H1 (cell line): Measurements from ENCODE around the gene RNF151. TPM values are rescaled to one million over a fixed set of nuclear protein-coding genes. Genes with fewer than 3 reads are reported as not detected.
"Not testable (repeated sequence)": the region's sequence is repeated elsewhere in the genome, so short reads cannot be mapped to it uniquely, and the experiment has no call there.

Experiments
- CTCF ChIA-PET: fragments of 300-600 bp; sonication (Branson Sonifier 250); formaldehyde crosslinking; loops from one replicate; lab custom pipeline; 2021; ENCODE audit not compliant: partially characterized antibody; lab: Charles Lee
- POLR2A ChIA-PET: fragments of 300-600 bp; sonication (Branson Sonifier 250); formaldehyde crosslinking; loops from one replicate; lab custom pipeline; 2021; ENCODE audit warnings: inconsistent platforms; ENCODE audit not compliant: partially characterized antibody; lab: Charles Lee
- DNase-seq, 2 experiments: peaks; one replicate each; pipeline versions ENCODE4 v3.0.0 to v3.0.0-alpha.2; 2010 to 2022; ENCODE audit warnings: low spot score in 2 of 2, low read depth in 1 of 2, mixed read lengths in 1 of 2
- FAIRE-seq: peaks from 2 replicates; lab custom pipeline; 2011; peaks lifted over from hg19 to GRCh38; lab: Jason Lieb, UNC
- H2AFZ ChIP-seq: 2 replicates; pipeline ENCODE4 v1.8.1; 2012; ENCODE audit warnings: low read length, inconsistent platforms
- H2AK5ac ChIP-seq: 2 replicates; pipeline ENCODE4 v1.6.1; 2013; ENCODE audit warnings: low read depth, low read length
- H2BK120ac ChIP-seq: replicated peaks from 2 replicates; pipeline ENCODE3; 2013; ENCODE audit warnings: low read depth, low read length, inconsistent platforms
- H2BK12ac ChIP-seq: 2 replicates; pipeline ENCODE4 v1.6.1; 2013; ENCODE audit warnings: low read depth, low read length
- H2BK15ac ChIP-seq: 2 replicates; pipeline ENCODE4 v1.6.1; 2013; ENCODE audit warnings: low read length
- H2BK20ac ChIP-seq: 2 replicates; pipeline ENCODE4 v1.6.1; 2013; ENCODE audit warnings: low read length
- H2BK5ac ChIP-seq: 2 replicates; pipeline ENCODE4 v1.6.1; 2013; ENCODE audit warnings: low read depth, low read length
- H3K14ac ChIP-seq: 2 replicates; pipeline ENCODE4 v1.6.1; 2013; ENCODE audit warnings: inconsistent platforms; ENCODE audit not compliant: insufficient read length
- H3K18ac ChIP-seq: 2 replicates; pipeline ENCODE4 v1.6.1; 2013; ENCODE audit warnings: low read length; ENCODE audit errors: extremely low read depth
- H3K23ac ChIP-seq: 2 replicates; pipeline ENCODE4 v1.6.1; 2013; ENCODE audit warnings: inconsistent platforms; ENCODE audit not compliant: insufficient read length
- H3K23me2 ChIP-seq: 2 replicates; pipeline ENCODE4 v1.6.1; 2013; ENCODE audit warnings: low read depth, low read length
- H3K27ac ChIP-seq: 2 replicates; pipeline ENCODE4 v1.6.1; 2011; ENCODE audit warnings: low read depth, low read length, inconsistent platforms
- H3K27me3 ChIP-seq, 4 experiments: replicated peaks in 1 of 4; 1 replicate in 1 of 4; 2 replicates in 3 of 4; pipeline versions ENCODE4 v1.6.1 to v1.8.1; 2011 to 2013; ENCODE audit warnings: low read length in 3 of 4, mild to moderate bottlenecking in 3 of 4, inconsistent platforms in 2 of 4, mixed read lengths in 2 of 4, moderate library complexity in 1 of 4; ENCODE audit not compliant: control insufficient read depth in 3 of 4, insufficient read depth in 3 of 4; ENCODE audit errors: extremely low read depth in 1 of 4
- H3K36me3 ChIP-seq, 4 experiments: 2 replicates each; pipeline versions ENCODE4 v1.6.1 to v1.8.1; 2011 to 2013; ENCODE audit warnings: mild to moderate bottlenecking in 4 of 4, low read length in 3 of 4, moderate library complexity in 2 of 4, control low read depth in 1 of 4, inconsistent platforms in 1 of 4; ENCODE audit not compliant: insufficient read depth in 4 of 4, control insufficient read depth in 2 of 4
- H3K4ac ChIP-seq: replicated peaks from 2 replicates; pipeline ENCODE3; 2013; ENCODE audit warnings: low read length, low read depth, mixed read lengths, inconsistent platforms; ENCODE audit not compliant: insufficient read length
- H3K4me1 ChIP-seq, 4 experiments: replicated peaks in 1 of 4; 1 replicate in 1 of 4; 2 replicates in 3 of 4; pipeline versions ENCODE4 v1.6.1 to v1.8.1; 2011 to 2013; ENCODE audit warnings: low read length in 3 of 4, inconsistent platforms in 2 of 4, mixed read lengths in 1 of 4; ENCODE audit not compliant: insufficient read depth in 4 of 4, control insufficient read depth in 3 of 4
- H3K4me2 ChIP-seq, 2 experiments: 2 replicates each; pipeline versions ENCODE4 v1.6.1 to v1.8.1; 2011 to 2013; ENCODE audit warnings: low read depth in 2 of 2, low read length in 2 of 2, control low read depth in 1 of 2, inconsistent platforms in 1 of 2, mild to moderate bottlenecking in 1 of 2; ENCODE audit not compliant: insufficient read depth in 1 of 2
- H3K4me3 ChIP-seq, 4 experiments: fragments of 200-600, 300-600 bp in 1 of 4; sonication (generic), shearing (Covaris generic), sonication (Bioruptor Twin) in 1 of 4; 2 replicates each; pipeline versions ENCODE4 v1.5.1 to v1.8.1; 2011 to 2016; ENCODE audit warnings: low read length in 4 of 4, low read depth in 3 of 4, control low read depth in 2 of 4, inconsistent platforms in 2 of 4, mild to moderate bottlenecking in 2 of 4, mixed read lengths in 1 of 4, moderate library complexity in 1 of 4; ENCODE audit not compliant: insufficient read depth in 2 of 4; ENCODE audit errors: extremely low read depth in 1 of 4
- H3K56ac ChIP-seq: replicated peaks from 2 replicates; pipeline ENCODE3; 2013; ENCODE audit warnings: low read depth, mild to moderate bottlenecking, mixed read lengths, low read length, inconsistent platforms; ENCODE audit not compliant: insufficient read length
- H3K79me1 ChIP-seq: 2 replicates; pipeline ENCODE4 v1.6.1; 2013; ENCODE audit warnings: low read depth, low read length, control low read depth
- H3K79me2 ChIP-seq, 2 experiments: 2 replicates each; pipeline versions ENCODE4 v1.6.1 to v1.8.1; 2012 to 2013; ENCODE audit warnings: low read length in 2 of 2, mild to moderate bottlenecking in 2 of 2, inconsistent platforms in 1 of 2; ENCODE audit not compliant: insufficient read depth in 2 of 2, control insufficient read depth in 1 of 2
- H3K9ac ChIP-seq, 4 experiments: replicated peaks in 1 of 4; 1 replicate in 1 of 4; 2 replicates in 3 of 4; pipeline versions ENCODE4 v1.6.1 to v1.8.1; 2011 to 2013; ENCODE audit warnings: low read depth in 3 of 4, low read length in 3 of 4, control low read depth in 2 of 4, mild to moderate bottlenecking in 2 of 4, moderate library complexity in 2 of 4, inconsistent platforms in 1 of 4; ENCODE audit errors: extremely low read depth in 1 of 4
- H3K9me3 ChIP-seq, 2 experiments: 2 replicates each; pipeline versions ENCODE4 v1.6.1 to v1.8.1; 2012 to 2013; ENCODE audit warnings: mild to moderate bottlenecking in 2 of 2, moderate library complexity in 2 of 2, control low read depth in 1 of 2, inconsistent platforms in 1 of 2, low read depth in 1 of 2, low read length in 1 of 2, mixed read lengths in 1 of 2; ENCODE audit not compliant: insufficient read depth in 2 of 2
- H4K20me1 ChIP-seq, 2 experiments: replicated peaks in 1 of 2; 2 replicates each; pipeline versions ENCODE3 to v1.8.1; 2011 to 2013; ENCODE audit warnings: inconsistent platforms in 2 of 2, low read length in 2 of 2, mild to moderate bottlenecking in 1 of 2; ENCODE audit not compliant: insufficient read depth in 2 of 2, control insufficient read depth in 1 of 2
- H4K5ac ChIP-seq: 2 replicates; pipeline ENCODE4 v1.6.1; 2013; ENCODE audit warnings: low read length, low read depth, mixed read lengths, inconsistent platforms; ENCODE audit not compliant: insufficient read length
- H4K8ac ChIP-seq: 2 replicates; pipeline ENCODE4 v1.8.0; 2013; ENCODE audit warnings: mild to moderate bottlenecking, moderate library complexity, low read length, inconsistent platforms; ENCODE audit not compliant: insufficient read depth; ENCODE audit errors: extremely low read depth
- H4K91ac ChIP-seq: replicated peaks from 2 replicates; pipeline ENCODE3; 2013; ENCODE audit warnings: low read length, mixed read lengths, inconsistent platforms; ENCODE audit not compliant: insufficient read length
- WGBS, 2 experiments: shearing (Covaris generic) in 1 of 2; methylation state at CpG; one replicate each; pipeline versions ENCODE4 v1.1.6 to v1.1.7; 2013 to 2015; ENCODE audit warnings: low lambda C conversion rate in 2 of 2, mixed read lengths in 2 of 2, inconsistent platforms in 1 of 2, low coverage in 1 of 2, missing lambda C conversion rate in 1 of 2; ENCODE audit not compliant: insufficient replicate concordance in 2 of 2, insufficient coverage in 1 of 2, insufficient read length in 1 of 2; ENCODE audit errors: extremely low coverage in 1 of 2, missing lambda C conversion rate in 1 of 2; 5-methylcytosine and 5-hydroxymethylcytosine counted together
- polyA plus RNA-seq, 7 experiments: library from polyadenylated mRNA; depleted of rRNA in 3 of 7; stranded (reverse) in 5 of 7; unstranded in 2 of 7; fragments of >200 nt in 5 of 7; fragments of 200-250 nt in 2 of 7; gene quantifications; 1 replicate in 5 of 7; 2 replicates in 1 of 7; 4 replicates in 1 of 7; pipeline versions ENCODE4 v1.2.1 to v1.2.3, GENCODE V29; 2011 to 2013; ENCODE audit warnings: missing spikeins in 2 of 7, mixed read lengths in 2 of 7
- total RNA-seq: library from RNA; stranded (reverse); fragmentation: NEBNext Ultra II Directional; extraction: Animal tissue kit (Norgen Biotek cat#: 25700); gene quantifications from 2 replicates; pipeline ENCODE4 v1.2.1, GENCODE V29; 2021

RNF151 gene
- total and polyA plus RNA-seq, 2 of the 8 experiments (the other 6 are each of a cell fraction or from before 2014, with no cell fraction given) = not detected

DNA sequence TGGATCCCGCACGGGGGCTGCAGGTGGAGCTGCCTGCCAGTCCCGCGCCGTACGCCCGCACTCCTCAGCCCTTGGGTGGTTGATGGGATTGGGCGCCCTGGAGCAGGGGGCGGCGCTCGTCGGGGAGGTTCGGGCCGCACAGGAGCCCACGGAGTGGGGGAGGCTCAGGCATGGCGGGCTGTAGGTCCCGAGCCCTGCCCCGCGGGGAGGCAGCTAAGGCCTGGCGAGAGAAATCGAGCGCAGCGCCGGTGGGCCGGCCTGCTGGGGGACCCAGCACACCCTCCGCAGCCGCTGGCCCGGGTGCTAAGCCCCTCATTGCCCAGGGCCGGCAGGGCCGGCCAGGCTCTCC is 8.5 kb upstream of the RNF151 start:
- H3K18ac ChIP-seq, H3K4ac ChIP-seq, H4K20me1 ChIP-seq, H3K23me2 ChIP-seq, H2AFZ ChIP-seq, H4K5ac ChIP-seq, H3K4me3 ChIP-seq, H3K79me1 ChIP-seq, H3K23ac ChIP-seq, H3K4me2 ChIP-seq, H2BK12ac ChIP-seq, H3K27me3 ChIP-seq, H2BK5ac ChIP-seq, H3K9me3 ChIP-seq, H3K56ac ChIP-seq, H3K27ac ChIP-seq, H2BK20ac ChIP-seq, H2AK5ac ChIP-seq, H2BK15ac ChIP-seq, DNase-seq, H4K8ac ChIP-seq, H3K14ac ChIP-seq, H2BK120ac ChIP-seq, FAIRE-seq, H4K91ac ChIP-seq, H3K9ac ChIP-seq: not testable (repeated sequence)
- Histone ChIP-seq H3K36me3 (peaks cover 10 to 23% (median 19%) of the 10 kb centered on the region in 4 experiments), H3K79me2 (peaks cover 0 to 14% of the 10 kb centered on the region in 2 experiments; a peak in 2 of 4 replicates), H3K4me1 (peaks cover 0 to 12% (median under 1%) of the 10 kb centered on the region in 4 experiments; a peak in 4 of 7 replicates)
- ChIA-PET CTCF (interaction anchor here (1.1 to 1.8 kb wide), 3 partner anchors 13 to 20 kb away, joined by 3 to 8 read pairs (median 4); partner anchors contain the start of gene TBL3), POLR2A (interaction anchor here (1.3 to 19.8 kb wide), 6 partner anchors 9 to 197 kb away, joined by 4 to 736 read pairs (median 58); partner anchors contain the start of genes GFER, MSRB1, NME3 and NOXO1)
- 90% methylated on average over 12 of the region's 30 CpGs; no CpG with 5 or more reads in 1 of the 2 experiments for WGBS, 2 experiments
